HG03095 (cell line): ENCODE measurements around the gene EIF2S3.
"Not testable (repeated sequence)": the region's sequence is repeated elsewhere in the genome, so short reads cannot be mapped to it uniquely, and the experiment has no call there.

Experiments used
- ATAC-seq: cut with Tn5 transposase; IDR thresholded peaks from one replicate; pipeline ENCODE4 v1.9.1; 2021; ENCODE audit warnings: moderate library complexity; ENCODE audit not compliant: unreplicated experiment

The EIF2S3 gene

DNA sequence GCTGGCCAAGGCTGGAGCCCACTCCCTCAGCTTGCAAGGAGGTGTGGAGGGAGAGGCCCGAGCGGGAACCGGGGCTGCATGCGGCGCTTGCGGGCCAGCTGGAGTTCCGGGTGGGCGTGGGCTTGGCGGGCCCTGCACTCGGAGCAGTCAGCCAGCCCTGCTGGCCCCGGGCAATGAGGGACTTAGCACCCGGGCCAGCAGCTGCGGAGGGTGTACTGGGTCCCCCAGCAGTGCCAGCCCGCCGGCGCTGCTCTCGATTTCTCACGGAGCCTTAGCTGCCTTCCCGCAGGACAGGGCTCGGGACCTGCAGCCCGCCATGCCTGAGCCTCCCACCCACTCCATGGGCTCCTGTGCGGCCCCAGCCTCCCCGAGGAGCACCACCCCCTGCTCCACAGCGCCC lies 5.1 kb upstream of the EIF2S3 start:
- not testable (repeated sequence) for ATAC-seq

DNA sequence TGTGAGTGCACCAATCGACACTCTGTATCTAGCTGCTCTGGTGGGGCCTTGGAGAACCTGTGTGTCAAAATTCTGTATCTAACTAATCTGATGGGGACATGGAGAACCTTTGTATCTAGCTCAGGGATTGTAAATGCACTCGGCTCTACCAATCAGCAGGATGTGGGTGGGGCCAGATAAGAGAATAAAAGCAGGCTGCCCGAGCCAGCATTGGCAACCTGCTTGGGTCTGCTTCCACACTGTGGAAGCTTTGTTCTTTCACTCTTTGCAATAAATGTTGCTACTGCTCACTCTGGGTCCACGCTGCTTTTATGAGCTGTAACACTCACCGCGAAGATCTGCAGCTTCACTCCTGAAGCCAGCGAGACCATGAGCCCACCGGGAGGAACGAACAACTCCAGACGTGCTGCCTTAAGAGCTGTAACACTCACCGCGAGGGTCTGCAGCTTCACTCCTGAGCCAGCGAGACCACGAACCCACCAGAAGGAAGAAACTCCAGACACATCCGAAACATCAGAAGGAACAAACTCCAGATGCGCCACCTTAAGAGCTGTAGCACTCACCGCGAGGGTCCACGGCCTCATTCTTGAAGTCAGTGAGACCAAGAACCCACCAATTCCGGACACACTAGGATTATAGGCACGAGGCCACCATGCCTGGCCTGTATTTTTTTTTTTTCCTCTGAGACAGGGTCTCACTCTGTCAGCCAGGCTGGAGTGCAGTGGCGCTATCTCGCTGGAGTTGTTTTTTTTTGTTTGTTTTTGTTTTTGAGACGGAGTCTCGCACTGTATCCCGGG lies 4.0 kb upstream of the EIF2S3 start:
- ATAC-seq, result not testable (repeated sequence)

DNA sequence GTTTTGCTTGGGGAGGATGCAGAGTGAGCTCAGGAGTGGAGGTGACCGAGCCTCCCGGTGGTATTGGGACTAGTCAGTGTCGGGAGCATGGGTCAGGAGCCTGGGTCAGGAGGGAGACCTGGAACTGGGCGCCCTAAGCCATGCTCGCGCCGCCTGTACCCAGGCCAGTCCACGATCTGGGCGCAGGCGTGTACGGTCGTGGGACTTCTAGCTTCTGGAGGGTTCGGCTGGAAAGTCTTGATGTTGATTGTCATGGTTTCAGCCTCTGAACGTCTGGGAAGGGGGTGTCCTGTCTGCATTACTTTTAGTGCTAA lies 244 bp downstream of the EIF2S3 start:
- ATAC-seq, result peak; percentile 22

DNA sequence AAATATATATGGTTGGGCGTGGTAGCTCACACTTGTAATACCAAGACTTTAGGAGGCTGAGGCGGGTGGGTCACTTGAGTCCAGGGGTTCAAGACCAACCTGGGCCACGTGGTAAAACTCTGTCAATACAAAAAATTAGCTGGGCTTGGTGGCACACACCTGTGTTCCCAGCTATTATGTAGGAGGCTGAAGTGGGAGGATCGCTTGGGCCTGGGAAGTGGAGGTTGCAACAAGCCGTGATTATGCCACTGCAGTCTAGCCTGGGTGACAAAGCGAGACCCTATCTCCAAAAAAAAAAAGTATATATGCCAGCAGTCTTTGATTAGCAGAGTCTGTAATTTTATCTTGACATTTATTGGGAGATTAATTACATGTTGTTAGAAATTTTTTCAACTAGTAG lies 8.7 kb downstream of the EIF2S3 start:
- ATAC-seq, result no peak

DNA sequence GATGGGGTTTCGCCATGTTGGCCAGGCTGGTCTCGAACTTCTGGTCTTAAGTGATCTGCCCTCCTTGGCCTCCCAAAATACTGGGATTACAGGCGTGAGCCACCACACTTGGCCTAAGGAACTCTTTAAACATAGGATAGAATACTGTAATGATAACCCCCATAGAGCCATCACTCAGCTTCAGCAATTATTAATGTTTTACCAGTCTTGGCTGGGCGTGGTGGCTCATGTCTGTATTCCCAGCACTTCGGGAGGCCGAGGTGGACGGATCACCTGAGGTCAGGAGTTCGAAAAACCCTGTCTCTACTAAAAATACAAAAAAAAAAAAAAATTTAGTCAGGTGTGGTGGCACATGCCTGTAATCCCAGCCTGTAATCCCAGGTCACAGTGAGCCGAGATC lies 15.1 kb downstream of the EIF2S3 start:
- ATAC-seq, result no peak

DNA sequence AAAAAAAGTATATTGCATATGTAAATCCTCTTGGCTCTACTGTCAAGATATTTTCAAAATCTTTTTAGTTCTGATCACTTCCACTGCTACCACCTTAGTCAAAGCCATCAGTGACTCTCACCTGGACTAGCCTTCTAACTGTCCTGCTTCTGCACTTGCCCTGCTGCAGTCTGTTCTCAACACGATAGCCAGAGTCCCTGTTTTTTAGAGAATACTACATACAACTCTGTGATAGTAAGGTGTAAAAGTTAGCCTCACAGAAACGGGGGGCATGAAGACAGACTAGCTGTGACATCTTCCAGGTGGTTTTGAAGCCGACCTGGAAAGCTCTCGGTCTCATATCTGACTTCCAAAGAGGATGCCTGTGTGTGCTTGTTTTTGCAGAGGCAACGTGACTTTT lies 24.7 kb downstream of the EIF2S3 start:
- no peak for ATAC-seq

DNA sequence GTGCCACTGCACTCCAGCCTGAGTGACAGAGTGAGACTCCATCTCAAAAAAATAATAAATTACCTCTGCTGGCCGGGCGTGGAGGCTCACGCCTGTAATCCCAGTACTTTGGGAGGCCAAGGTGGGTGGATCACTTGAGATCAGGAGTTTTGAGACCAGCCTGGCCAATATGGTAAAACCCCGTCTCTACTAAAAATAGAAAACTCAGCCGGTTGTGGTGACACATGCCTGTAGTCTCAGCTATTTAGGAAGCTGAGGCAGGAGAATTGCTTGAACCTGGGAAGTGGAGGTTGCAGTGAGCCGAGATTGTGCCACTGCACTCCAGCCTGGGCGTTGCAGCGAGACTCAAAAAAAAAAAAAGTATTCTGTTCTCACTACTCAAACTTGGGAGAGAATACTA lies 25.5 kb downstream of the EIF2S3 start:
- ATAC-seq, result not testable (repeated sequence)

DNA sequence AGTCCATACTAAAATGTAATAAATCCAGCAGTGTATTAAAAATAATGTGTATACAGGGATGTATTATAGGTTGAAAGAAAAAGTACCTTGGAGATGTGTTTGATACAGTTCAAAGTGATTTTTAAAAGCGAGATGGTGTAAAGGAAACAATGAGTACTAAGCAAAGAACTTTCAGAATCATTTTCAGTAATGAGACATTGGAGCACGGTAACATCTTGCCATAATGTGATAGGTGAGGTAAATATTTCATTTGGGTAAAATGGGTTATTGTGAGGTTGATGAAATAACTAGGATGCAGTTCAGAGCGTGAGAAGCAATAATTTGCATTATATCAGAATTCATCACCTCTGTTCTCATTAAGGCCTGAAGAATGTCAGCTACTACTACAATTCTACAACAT lies 25.9 kb downstream of the EIF2S3 start:
- no peak for ATAC-seq

DNA sequence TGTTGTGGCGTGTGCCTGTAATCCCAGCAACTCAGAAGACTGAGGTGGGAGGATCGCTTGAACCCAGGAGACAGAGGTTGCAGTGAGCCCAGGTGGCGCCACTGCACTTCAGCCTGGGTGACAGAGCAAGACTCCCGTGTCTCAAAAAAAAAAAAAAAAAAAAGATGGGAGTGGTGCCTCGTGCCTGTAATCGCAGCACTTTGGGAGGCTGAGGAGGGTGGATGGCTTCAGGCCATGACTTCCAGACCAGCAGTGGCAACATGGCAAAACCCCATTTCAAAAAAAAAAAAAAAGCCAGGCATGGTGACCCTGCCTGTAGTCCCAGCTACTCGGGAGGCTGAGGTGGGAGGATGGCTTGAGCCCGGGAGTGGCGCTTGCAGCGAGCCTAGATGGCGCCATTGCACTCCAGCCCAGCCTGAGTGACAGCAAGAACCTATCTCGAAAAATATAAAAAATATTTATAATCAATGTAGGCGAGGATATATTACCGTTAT lies 27.0 kb downstream of the EIF2S3 start:
- peak; percentile 79 for ATAC-seq

DNA sequence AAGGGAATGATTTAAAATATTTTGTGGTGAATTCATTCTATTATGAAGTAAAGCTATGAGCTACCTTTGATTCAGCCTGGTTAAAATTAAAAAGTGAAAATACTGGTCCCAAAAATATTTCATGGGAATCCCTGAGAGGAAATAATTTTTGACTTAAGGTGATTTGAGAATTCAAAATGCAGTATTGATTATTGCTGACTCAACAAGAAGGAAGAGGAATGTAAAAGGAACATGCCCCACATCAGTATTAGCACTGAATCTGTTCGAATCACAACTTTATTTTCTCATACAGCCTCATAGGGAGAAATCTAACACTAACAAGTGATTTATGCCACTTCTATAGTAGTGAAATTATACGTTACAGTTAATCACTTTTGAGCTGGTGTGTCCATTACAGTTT lies 27.7 kb downstream of the EIF2S3 start:
- ATAC-seq, result no peak

DNA sequence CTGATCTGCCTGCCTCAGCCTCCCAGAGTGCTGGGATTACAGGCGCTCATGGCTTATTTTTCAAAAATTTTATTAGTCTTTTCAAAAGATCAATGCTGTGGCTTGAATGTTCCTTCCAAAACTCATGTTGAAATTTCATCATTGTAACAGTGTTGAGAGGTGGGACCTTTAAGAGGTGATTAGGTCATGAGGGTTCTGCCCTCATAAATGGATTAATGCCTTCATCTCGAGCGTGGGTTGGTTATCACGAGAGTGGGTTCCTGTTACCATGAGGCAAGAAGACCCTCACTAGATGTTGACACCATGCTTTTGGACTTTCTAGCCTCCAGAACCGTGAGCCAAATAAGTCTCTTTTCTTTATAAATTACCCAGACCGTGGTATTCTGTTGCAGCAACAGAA lies 30.3 kb downstream of the EIF2S3 start:
- ATAC-seq, result no peak

DNA sequence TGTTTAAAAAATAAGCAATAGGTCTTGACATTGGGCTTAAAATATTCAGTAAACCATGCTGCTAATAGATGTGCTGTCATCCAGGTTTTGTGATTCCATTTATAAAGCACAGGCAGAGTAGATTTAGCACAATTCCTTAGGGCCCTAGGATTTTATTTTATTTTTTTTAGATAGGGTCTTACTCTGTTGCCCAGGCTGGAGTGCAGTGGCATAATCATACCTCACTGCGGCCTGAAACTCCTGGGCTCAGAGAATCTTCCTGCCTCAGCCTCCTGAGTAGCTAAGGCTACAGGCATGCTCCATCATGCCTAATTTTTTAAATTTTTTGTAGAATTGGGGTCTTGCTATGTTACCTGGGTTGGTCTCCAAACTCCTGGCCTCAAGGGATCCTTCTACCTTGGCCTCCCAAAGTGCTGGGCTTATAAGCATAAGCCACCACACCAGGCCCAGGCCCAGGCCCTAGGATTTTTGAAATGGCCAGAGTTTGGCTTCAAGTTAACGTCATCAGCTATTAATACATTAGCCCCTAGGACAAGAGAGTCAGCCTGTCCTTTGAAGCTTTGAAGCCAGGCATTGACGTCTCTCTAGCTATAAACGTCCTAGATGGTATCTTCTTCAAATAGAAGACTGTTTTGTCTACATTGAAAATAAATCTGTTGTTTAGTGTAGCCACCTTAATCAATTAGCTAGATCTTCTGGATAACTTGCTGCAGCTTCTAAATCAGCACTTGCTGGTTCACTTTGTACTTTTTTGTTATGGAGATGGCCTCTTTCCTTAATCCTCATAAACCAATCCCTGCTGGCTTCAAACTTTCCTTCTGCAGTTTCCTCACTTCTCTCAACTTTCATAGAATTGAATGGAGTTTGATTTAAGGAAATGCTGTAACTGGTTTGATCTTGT lies 35.8 kb downstream of the EIF2S3 start:
- ATAC-seq, result no peak

DNA sequence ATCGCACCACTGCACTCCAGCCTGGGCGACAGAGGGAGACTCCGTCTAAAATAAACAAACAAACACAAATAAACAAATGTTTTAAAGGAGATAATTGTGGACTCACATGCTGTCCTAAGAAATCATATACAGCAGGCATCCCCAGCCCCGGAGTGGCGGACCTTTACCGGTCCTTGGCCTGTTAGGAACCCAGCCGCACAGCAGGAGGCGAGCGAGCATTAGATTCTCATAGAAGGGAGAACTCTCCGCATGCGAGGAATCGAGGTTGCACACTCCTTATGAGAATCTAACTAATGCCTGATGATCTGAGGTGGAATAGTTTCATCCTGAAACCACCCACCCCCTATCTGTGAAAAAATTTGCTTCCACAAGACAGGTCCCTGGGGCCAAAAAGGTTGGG lies 39.0 kb downstream of the EIF2S3 start:
- ATAC-seq, result no peak

DNA sequence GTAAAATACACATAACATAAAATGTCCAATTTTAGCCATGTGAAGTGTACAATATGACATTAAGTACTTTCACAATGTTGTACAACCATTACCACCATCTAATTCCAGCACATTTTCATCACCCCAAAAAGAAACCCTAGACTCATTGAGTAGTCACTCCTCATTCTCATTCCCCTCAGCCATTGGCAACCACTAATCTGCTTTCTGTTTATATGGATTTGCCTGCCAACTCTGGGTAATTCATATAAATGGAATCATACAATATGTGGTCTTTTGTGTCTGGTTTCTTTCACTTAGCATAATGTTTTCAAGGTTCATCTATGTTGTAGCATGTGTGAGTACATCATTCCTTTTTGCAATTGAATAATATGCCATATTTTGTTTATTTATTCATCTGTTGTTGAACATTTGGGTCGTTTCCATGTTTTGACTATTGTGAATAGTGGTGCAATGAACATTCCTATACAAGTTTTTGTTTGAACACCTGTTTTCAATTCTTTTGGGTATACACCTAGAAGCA lies 43.0 kb downstream of the EIF2S3 start:
- no peak for ATAC-seq

DNA sequence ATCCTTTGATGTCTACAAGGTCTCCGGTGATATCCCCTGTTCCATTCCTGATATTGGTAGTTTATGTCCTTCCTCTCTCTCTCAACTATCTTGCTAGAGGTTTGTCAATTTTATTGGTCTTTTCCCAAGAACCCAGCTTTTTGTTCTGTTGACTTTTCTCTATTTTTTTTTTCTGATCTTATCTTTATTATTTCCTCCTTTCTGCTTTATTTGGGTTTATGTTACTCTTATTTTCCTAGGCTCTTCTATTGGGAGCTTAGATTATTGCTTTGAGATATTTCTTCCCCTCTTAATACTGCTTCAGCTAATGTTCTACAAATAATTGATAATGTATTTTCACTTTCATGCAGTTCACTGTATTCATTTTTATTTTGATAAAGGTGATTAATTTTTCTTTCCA lies 44.2 kb downstream of the EIF2S3 start:
- no peak for ATAC-seq

DNA sequence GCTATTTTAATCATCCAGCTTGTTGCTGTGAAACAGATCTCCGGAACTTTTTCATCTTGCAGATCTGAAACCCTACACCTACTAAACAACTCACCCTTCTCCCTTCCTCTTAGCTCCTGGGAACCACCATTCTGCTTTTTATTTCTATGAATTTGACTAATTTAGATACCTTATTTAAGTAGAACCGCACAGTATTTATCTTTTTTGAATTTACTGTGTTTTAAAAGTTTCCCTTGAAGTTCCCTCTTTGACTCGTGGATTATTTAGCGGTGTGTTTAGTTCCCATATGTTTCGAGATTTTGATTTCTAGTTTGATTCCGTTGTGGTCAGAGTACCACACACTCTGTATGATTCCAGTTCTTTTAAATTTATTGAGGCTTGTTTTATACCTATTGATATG lies 44.6 kb downstream of the EIF2S3 start:
- no peak for ATAC-seq

DNA sequence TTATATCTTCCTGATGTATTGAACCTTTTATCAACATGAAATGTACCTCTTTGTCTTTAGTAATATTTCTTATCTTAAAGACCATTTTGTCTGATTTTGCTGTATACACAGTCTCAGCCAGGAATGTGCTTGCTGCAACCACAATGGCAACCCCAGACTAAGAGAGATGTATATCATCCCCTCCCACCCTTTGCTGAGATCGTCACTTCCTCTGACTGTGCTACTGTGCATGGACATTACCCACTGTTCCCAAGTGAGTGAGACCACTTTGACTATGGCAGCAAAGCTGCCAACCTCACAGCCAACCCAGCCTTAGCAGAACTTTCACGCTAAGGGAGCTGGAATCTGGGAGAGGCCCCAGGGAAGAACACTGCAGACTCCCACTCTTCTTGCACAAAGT lies 46.0 kb downstream of the EIF2S3 start:
- ATAC-seq, result no peak

DNA sequence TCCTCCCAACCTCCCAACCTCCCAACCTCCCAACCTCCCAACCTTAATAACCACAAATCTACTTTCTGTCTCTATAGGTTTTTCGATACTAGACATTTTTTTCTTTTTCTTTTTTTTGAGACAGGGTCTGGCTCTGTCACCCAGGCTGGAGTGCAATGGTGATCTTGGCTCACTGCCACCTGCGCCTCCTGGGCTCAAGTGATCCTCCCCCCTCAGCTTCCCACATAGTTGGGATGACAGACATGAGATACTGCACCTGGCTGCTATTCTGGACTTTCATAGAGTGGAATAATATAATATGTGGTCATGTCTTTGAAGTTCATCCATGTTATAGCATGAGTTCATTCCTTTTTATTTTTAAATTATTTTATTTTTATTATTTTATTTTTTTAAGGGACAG lies 55.3 kb downstream of the EIF2S3 start:
- ATAC-seq, result no peak

DNA sequence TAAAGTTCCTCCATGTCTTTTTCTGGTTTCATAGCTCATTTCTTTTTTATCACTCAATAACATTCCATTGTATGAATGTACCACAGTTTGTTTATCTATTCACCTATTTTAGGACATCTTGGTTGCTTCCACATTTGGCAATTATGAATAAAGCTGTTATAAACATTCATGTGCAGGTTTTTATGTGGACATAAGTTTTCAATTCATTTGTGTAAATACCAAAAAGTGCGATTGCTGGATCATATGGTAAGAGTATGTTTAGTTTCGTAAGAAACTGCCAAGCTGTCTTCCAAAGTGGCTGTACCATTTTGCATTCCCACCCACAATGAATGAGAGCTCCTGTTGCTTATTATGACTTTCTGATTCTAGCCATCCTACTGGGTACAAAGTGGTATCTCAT lies 58.4 kb downstream of the EIF2S3 start:
- no peak for ATAC-seq

DNA sequence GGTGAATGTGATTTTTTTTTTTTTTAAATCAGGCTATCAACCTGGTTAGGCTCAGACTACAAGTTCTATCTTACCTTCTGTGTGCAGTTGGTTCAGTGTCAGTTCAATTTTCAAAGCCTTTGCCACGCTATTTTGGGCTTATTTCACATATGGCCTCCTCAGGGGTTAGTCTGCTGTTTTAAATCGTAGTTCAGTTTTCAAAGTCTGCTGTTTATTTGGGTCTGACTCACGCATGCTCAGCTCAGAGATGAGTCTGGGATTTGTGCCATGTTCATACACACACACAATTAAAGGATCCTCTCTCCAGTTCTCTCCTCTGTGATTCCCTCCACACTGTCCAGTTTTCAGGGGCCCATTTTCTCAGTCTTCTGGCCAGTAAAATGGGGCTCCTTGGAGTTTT lies 62.5 kb downstream of the EIF2S3 start:
- ATAC-seq, result no peak

DNA sequence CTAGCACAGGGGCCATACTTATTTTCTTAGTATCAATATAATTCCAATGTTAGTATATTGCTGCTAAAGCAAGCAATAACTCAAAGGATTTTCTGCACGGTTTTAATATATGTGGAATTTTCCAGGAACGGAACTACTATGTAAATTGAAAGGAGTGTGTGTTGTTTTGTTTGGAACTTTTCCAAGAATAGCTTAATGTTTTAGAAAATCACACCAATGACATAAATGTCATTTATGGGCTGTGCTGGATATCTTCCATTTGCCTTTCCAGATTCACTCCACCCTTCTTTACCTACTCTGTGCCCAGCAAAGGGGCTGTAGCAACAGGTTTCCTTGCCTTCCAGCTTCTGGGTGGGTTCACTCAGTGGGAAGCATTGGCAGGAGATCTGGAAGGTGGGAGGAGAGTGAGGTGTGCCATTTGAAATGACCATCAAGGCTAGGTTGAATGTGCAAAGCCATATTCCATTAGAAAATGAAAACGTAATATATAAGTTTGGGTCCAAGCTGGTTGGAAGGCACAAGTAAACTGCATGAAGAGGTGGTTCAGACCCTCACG lies 69.6 kb downstream of the EIF2S3 start:
- no peak for ATAC-seq
